Limb (tissue), 2 donors: Measurements from ENCODE around the gene WNT3.

Experiments
- DNase-seq, 2 donors: peaks; one replicate each; pipeline ENCODE4 v3.0.0-alpha.2; 2016; ENCODE audit errors: extremely low spot score in 2 of 2

Gene WNT3

DNA sequence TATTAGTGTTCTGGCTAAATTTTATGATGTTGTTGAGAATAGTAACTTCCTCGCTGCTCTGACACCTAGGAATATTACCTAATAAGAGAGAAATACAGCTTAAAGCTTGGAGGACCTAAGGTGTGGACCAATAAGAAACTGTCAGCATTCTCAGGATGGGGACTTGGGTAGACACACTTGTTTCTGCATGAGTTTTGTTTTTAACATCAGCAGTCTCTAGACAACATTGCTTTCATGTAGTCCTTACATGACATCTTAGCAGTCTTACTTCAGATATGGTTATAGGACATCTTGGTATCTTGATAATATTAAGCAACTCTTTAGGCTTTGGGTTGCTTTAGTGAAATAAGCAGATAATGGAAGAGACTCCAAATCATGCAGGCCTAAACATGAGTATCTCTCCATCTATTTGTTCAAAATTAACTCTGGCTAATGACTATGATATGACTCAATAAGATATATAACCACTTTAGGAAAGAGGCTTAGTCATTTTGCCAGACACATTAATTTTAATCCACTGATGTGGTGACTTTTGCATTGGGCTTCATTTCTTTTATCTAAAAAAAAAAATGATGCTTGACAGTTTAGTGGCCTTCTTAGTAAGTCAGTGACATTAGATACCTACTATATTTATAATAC is 84.5 kb downstream of the WNT3 start:
- no peak for DNase-seq

DNA sequence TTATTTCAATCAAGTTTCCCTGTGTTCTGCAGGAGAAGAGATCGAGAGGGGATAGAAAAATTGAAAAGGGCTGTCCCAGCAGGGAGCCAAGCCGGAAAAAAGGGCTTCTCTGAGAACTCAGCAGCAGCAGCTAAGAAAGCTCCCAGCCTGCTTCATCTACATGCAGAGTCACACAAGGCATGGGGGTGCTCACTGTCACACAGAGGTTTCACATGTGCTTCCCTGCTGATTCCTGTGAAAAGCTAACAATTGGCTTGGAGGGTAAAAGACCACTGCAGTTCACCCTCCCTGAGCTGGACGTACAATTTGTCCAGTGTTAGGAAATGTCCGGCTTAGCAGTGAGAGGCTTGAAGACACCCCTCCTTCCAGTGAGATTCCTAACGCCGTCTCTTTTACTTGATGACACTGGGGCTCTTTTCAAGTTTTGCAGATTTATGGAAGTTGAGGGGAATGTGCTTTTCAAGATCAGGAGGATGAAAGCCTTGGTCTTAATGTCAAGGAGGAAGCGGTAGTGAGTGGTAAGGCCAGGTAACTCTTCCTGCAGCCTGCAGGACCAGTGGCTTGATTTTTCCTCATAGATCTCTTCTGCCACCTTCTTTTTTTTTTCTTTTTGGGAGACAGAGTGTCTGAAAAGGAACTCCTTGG is 85.6 kb downstream of the WNT3 start:
- peak in 1 of 2 donors; percentile 38 for DNase-seq

DNA sequence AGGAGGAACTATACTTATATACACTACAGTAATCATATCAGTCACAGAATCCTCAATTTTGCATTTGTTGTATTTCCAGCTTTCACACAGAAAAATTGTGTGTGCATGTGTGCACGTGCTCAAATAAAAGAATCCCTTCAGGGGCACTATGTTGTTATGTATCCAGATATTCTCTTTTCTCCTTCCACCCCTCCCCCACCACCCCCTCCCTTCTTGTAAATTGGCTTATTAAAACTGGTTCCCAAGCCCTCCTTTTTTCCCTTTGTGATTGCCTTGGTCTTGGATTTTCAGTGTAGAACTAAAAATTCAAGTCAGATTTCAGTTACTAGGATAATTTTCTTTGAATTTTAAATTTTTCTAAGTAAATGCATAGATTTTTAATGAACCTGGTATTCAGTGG is 86.3 kb downstream of the WNT3 start:
- DNase-seq, result no peak

DNA sequence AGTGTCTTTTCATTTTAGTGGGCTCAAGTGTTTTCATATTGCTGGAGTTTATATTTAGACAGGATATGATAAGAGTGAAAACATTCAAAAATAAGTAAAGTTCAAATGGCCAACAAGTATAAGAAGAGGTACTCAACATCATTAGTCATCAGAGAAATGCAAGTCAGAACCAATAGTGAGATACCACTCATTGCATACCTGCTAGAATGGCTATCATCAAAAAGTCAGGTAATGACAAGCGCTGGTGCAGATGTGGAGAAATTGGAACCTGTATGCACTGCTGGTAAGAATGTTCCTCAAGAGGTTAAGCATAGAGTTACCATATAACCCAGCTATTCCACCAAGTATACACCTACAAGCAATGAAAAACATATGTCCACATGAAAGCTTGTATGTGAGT is 87.8 kb downstream of the WNT3 start:
- DNase-seq, result no peak

DNA sequence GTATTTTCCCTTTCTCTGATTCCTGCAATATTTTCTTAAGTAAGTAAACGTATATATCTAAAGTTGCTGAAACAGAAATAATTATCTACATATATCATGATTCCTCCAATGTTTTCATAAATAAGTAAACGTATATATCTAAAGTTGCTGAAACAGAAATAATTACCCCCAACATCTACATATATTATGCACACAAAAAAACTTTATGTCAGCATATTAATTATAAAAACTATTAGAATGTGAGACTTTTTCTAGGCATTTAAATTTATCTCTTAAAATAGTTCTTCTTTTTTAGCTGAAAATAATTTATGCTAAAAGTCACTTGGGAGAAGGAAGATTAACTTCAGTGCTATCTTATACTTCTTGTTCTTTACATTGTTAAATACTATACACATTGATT is 88.5 kb downstream of the WNT3 start:
- DNase-seq, result no peak

DNA sequence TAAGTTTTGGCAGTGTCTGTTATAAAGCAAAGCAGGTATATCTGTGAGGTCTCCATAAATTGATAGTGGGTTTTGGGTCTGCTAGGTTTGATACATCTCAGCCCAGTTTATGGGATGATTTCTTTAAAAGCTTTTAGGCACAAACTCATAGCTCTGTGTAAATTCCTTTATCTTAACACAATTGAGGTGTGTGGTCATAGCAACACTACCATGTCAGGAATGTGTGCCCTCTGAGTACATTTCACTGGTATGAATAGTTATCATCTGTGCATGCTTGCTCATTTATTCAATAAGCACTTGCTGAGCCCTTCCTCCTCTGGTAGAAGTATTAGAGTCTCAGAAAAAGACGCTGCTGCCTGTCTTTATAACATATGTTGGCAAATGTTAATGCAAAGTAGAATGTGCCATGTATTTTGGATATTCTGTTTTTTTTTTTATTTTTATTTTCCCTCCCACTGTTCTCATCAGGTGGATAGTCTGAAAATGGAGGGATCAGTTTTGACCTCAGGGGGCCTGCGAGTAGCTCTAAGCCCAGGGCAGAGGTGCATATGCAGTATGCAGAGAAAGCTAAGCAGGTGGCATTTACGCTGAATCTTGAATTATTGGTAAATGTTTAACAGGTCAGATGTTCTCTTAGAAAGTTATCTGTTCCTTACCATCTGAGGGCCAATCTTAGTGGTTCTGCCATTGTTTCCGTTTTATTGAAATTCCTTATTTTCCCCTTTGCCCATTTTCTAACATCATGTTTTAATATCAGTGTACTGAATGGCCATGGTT is 90.7 kb downstream of the WNT3 start:
- no peak for DNase-seq

DNA sequence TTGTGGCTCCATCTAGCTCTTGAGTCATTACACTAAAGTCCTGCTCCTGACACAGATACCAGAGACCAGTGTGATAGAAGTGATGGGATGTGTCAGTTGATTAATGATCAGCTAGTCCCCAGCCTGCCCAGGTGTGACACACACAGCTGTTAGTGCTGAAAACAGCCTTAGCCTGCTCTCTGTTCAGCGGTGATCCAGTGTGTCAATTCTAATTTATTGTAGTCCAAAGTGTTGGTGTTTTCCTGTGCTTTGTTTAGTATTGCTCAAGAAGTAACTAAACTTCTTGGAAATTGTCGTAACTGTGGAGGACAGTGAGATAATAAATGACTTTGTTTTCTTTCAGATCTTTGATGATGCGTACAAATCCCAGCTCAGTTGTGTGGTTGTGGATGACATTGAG is 92.3 kb downstream of the WNT3 start:
- DNase-seq, result no peak

DNA sequence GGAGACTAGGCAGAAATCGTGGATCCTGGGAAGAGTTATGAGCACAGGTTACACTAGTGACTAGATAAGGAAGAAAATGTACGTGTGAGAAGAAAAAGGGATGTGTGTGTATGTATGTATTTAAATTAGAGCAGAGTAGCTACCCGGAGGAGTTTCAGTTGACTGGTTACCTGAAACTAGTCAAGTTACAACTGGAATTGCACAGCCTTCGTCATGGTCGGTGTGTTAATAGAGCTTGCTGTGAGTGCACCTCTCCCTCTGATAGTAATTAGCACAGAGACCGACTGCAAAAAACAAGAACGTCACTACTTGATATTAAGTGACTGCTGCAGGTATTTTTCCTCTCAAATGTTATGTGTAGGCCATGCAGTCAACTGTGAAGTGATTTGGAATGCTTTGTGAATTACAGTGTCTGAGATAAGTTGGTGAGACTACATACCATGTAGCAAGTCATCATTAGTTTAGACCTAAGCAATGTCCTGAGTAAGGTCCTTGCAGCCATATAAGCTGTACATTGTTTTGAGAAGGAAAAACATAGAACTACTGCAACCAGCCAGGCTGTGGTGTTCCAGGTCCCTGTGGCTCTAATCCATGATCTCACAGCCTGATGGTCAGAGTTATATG is 95.7 kb downstream of the WNT3 start:
- DNase-seq, result no peak

DNA sequence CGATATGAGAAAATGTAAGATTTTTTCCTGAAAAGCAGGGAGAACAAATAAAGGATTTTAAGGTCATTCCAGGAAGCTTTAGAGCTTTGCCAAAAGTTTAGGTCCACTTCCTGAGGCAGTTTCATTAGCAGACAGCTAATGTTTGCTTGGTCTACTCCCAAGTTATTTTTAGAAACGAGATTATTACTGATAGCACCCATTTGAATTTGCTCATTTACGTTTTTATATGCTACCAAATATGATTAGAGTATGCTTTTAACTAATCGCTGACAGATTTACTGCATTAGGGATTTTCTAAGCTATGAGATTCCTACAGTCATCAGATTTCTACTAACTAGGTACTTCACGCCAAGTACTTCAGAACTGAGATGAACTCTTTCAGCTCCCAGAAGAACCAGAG is 98.1 kb downstream of the WNT3 start:
- no peak for DNase-seq

DNA sequence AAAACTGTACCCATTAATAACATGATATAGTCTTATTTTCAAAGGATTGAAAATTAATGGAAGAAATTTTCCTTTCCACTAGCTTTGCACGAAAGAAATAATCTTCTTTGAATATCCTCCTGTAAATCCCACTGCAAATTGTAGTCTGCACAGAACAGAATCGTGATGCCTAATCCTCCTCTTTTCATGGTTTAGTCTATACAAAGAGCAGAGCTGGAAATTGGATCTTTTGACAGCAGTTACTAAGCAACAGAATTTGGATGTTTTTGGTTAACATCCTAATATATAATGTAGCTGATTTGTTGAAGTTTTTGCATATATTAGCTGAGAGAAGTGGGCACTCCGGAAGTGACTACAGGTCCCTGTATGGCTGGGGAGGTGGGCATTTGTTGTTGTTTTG is 98.6 kb downstream of the WNT3 start:
- DNase-seq, result no peak

DNA sequence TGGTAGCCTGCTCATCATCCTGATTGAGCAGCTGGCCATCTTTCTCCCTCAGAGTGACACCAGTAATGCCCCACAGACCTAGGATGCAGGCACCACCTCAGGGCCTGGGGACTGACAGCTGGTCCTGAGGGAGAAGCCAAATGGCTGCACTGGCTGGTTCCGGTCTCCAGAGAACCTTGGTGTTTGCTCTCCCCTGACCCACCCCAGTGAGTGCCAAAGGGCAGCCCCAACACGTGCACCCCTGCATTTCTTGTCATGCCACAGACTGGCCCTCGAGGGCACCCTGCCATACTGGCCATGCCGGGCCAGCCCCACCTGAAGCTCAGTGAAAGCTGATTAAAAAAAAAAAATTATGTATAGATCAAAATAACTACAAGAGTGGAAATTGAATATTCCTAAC is 100.5 kb downstream of the WNT3 start:
- DNase-seq, result no peak
